Panc1 (cell line): ENCODE data around the gene WDR64.

ENCODE experiments used
- POLR2AphosphoS5 ChIP-seq: IDR thresholded peaks from 2 replicates; pipeline ENCODE4 v1.6.1; 2012; ENCODE audit warnings: mild to moderate bottlenecking, low read depth, low read length, moderate library complexity
- TF ChIP-seq, protein P1 (sequence below): fragments of 450-650 bp; IDR thresholded peaks from 2 replicates; pipeline ENCODE4 v1.5.1; 2017; ENCODE audit warnings: mild to moderate bottlenecking

DNA sequence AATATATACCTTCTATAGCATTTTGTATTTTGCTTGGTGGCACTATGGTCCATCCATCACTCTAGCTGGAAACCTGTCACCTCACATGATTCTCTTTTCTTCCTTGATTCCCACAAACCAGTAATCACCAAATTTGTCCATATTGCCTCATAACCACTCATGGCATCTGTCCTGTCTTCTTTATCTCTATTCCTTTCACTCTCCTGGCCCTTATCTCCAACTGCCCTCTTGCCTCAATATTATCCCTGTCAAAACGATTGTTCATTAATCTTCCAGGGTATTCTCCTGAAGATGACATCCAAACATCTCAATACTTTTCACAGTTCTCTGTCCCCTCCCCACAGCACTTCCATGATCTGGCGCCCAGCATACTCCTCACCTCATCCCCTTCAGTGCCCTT is 46.1 kb downstream of the WDR64 start:
- no peak for TF ChIP-seq POLR2AphosphoS5
- TF ChIP-seq, protein P1, sequence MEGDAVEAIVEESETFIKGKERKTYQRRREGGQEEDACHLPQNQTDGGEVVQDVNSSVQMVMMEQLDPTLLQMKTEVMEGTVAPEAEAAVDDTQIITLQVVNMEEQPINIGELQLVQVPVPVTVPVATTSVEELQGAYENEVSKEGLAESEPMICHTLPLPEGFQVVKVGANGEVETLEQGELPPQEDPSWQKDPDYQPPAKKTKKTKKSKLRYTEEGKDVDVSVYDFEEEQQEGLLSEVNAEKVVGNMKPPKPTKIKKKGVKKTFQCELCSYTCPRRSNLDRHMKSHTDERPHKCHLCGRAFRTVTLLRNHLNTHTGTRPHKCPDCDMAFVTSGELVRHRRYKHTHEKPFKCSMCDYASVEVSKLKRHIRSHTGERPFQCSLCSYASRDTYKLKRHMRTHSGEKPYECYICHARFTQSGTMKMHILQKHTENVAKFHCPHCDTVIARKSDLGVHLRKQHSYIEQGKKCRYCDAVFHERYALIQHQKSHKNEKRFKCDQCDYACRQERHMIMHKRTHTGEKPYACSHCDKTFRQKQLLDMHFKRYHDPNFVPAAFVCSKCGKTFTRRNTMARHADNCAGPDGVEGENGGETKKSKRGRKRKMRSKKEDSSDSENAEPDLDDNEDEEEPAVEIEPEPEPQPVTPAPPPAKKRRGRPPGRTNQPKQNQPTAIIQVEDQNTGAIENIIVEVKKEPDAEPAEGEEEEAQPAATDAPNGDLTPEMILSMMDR = no peak
